ENCODE data around the gene UBE2G2. TPM values are rescaled to one million over a fixed set of nuclear protein-coding genes. Genes with fewer than 3 reads are reported as not detected.

UBE2G2 gene
- total RNA-seq, 1 donor from 2014 or later = 78.8 TPM

GRCh38 chr21:44819283-44820243 is 17.9 kb upstream of the UBE2G2 start:
- H3K36me3 ChIP-seq = no peaks in the 10 kb centered on the region
- peaks cover 13% of the 10 kb centered on the region for H3K4me1 ChIP-seq
- ATAC-seq (no peak), DNase-seq (no peak)
- intact Hi-C loops (cut with DNase I) = no loop called here
- H3K27ac ChIP-seq = no peak overlapping the region
- H3K27me3 ChIP-seq = no peaks in the 10 kb centered on the region
- H3K4me3 ChIP-seq = no peak overlapping the region
- TF ChIP-seq CTCF (IDR thresholded peaks at IDR 0.05) = no peak
- H3K9me3 ChIP-seq = peaks cover 10% of the 10 kb centered on the region

- peaks cover 13% of the 10 kb centered on the region for H3K4me1 ChIP-seq
- TF ChIP-seq CTCF (IDR thresholded peaks at IDR 0.05) = no peak
- intact Hi-C loops (cut with DNase I) = no loop called here
Measured at GRCh38 chr21:44818640-44819011, 17.0 kb upstream of the UBE2G2 start.

GRCh38 chr21:44817914-44818639 is 16.5 kb upstream of the UBE2G2 start, which contains the start of gene SUMO3:
SUMO3 (minus strand) TSS chr21:44818062; CDS start chr21:44817968, 94 bp downstream.
- H3K36me3 ChIP-seq = peaks cover 8% of the 10 kb centered on the region
- peak within 1 kb of the TSS; percentile 71 for H3K4me3 ChIP-seq
- H3K9me3 ChIP-seq = peaks cover 10% of the 10 kb centered on the region
- no peaks in the 10 kb centered on the region for H3K27me3 ChIP-seq
- intact Hi-C loops (cut with DNase I) = no loop called here
- H3K4me1 ChIP-seq = peaks cover 13% of the 10 kb centered on the region
- H3K27ac ChIP-seq = peak within 1 kb of the TSS; percentile 95
- no peak for TF ChIP-seq CTCF (IDR thresholded peaks at IDR 0.05)
- DNase-seq = peak; percentile 92
- ATAC-seq = peak; percentile 86

More at GRCh38 chr21:44818640-44819011, 17.0 kb upstream of the UBE2G2 start:
- ATAC-seq = no peak
- H3K27ac ChIP-seq = peak overlapping the region; percentile 95
- peak overlapping the region; percentile 71 for H3K4me3 ChIP-seq
- no peak for DNase-seq
- H3K36me3 ChIP-seq = peaks cover 3% of the 10 kb centered on the region
- no peaks in the 10 kb centered on the region for H3K27me3 ChIP-seq
- peaks cover 10% of the 10 kb centered on the region for H3K9me3 ChIP-seq

- no peak for TF ChIP-seq CTCF (IDR thresholded peaks at IDR 0.05)
- Histone ChIP-seq H3K27me3 (no peaks in the 10 kb centered on the region), H3K9me3 (peaks cover 7% of the 10 kb centered on the region), H3K36me3 (peaks cover 14% of the 10 kb centered on the region), H3K4me1 (peaks cover 13% of the 10 kb centered on the region), H3K27ac (peak overlapping the region; percentile 95), H3K4me3 (peak overlapping the region; percentile 71)
- DNase-seq (peak; percentile 96), ATAC-seq (peak; percentile 95)
- intact Hi-C loops (cut with DNase I) = no loop called here
Measured at GRCh38 chr21:44817506-44817880, 15.9 kb upstream of the UBE2G2 start.

GRCh38 chr21:44816761-44817505 is 15.3 kb upstream of the UBE2G2 start:
- H3K27me3 ChIP-seq = no peaks in the 10 kb centered on the region
- ATAC-seq (peak; percentile 0), DNase-seq (no peak)
- H3K4me1 ChIP-seq = peaks cover 13% of the 10 kb centered on the region
- TF ChIP-seq CTCF (IDR thresholded peaks at IDR 0.05) = no peak
- H3K36me3 ChIP-seq = peaks cover 18% of the 10 kb centered on the region
- peaks cover 1% of the 10 kb centered on the region for H3K9me3 ChIP-seq
- no peak overlapping the region for H3K27ac ChIP-seq
- intact Hi-C loops (cut with DNase I) = no loop called here
- H3K4me3 ChIP-seq = peak overlapping the region; percentile 71

All from upper lobe of right lung (tissue), 1 donor.